ENCODE results near the gene OMA1. TPM values are rescaled to one million over a fixed set of nuclear protein-coding genes. Genes with fewer than 3 reads are reported as not detected.

Gene OMA1
- total RNA-seq, 1 experiment from 2014 or later, result 27.9 TPM

DNA sequence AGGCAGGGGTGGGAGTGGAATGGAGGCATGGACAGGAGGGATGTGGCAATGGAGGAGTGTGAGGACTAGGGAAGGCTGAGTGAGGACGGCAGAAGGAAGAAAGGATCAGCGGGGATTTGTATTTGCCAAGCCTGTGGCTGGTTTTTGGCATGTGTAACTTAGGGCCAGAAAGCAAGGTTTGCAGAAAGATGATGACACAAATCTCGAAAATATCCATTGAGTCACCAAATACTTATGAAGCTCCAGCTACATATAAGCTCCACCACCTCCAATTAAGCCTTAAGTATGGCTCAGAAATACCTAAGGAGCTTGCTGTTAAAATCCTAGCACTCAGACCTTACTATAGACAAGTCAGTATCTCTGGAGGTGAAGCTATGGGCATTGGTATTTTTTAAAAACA, 90.1 kb downstream of the OMA1 start:
- TF ChIP-seq EZH2 (IDR thresholded peaks at IDR 0.05; ENCODE audit: low read depth), result no peak
- TF ChIP-seq, protein P1, sequence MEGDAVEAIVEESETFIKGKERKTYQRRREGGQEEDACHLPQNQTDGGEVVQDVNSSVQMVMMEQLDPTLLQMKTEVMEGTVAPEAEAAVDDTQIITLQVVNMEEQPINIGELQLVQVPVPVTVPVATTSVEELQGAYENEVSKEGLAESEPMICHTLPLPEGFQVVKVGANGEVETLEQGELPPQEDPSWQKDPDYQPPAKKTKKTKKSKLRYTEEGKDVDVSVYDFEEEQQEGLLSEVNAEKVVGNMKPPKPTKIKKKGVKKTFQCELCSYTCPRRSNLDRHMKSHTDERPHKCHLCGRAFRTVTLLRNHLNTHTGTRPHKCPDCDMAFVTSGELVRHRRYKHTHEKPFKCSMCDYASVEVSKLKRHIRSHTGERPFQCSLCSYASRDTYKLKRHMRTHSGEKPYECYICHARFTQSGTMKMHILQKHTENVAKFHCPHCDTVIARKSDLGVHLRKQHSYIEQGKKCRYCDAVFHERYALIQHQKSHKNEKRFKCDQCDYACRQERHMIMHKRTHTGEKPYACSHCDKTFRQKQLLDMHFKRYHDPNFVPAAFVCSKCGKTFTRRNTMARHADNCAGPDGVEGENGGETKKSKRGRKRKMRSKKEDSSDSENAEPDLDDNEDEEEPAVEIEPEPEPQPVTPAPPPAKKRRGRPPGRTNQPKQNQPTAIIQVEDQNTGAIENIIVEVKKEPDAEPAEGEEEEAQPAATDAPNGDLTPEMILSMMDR (conservative IDR thresholded peaks at IDR 0.05), result no peak
- Histone ChIP-seq H3F3A (ENCODE audit: insufficient read depth, low read depth) (no peaks in the 10 kb centered on the region), H4K20me1 (ENCODE audit: insufficient read depth) (no peaks in the 10 kb centered on the region), H3K4me3 (no peak overlapping the region), H3K27me3 (ENCODE audit: insufficient read depth, low read depth) (no peaks in the 10 kb centered on the region), H3K9me3 (ENCODE audit: insufficient read depth, low read depth) (no peaks in the 10 kb centered on the region), H2AFZ (no peak overlapping the region), H3K4me2 (no peak overlapping the region), H3K79me2 (ENCODE audit: low read depth) (no peaks in the 10 kb centered on the region), H3K36me3 (ENCODE audit: low read depth) (no peaks in the 10 kb centered on the region), H3K27ac (no peak overlapping the region), H3K4me1 (replicated peaks; ENCODE audit: insufficient read depth) (no peaks in the 10 kb centered on the region), H3K9me2 (ENCODE audit: insufficient read depth) (no peaks in the 10 kb centered on the region)
- DNase-seq, result no peak
- intact Hi-C loops (cut with micrococcal nuclease; ENCODE audit: unreplicated experiment), result no loop called here
- ChIA-PET POLR2A (ENCODE audit: unreplicated experiment) (no interaction called here), CTCF (no interaction called here)
- no TSS peak for BruUV-seq (replicated peaks)

DNA sequence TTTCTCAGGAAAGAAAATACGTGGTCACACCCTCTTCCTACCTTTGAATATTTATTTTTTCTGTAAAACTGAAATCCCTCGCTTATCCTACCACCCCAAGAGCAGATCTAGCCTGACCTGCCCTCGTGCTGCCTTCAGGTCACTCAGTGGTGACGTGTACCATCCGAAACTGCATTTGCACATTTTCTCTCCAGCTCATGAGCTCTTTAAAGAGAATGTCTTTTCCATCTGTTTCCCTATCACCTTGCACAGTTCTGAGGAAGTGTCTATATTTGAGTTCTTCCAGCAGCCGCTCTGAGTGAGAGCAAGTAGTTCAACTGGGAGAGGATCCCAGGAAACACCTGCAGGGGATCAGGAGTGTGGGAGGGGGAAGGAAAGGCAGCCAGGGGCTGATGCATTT, 91.7 kb downstream of the OMA1 start:
- Histone ChIP-seq H3K4me1 (replicated peaks; ENCODE audit: insufficient read depth) (no peaks in the 10 kb centered on the region), H3K9me3 (ENCODE audit: insufficient read depth, low read depth) (no peaks in the 10 kb centered on the region), H3K36me3 (ENCODE audit: low read depth) (no peaks in the 10 kb centered on the region), H3F3A (ENCODE audit: insufficient read depth, low read depth) (no peaks in the 10 kb centered on the region), H3K9me2 (ENCODE audit: insufficient read depth) (no peaks in the 10 kb centered on the region), H3K4me2 (no peak overlapping the region), H4K20me1 (ENCODE audit: insufficient read depth) (no peaks in the 10 kb centered on the region), H3K27ac (no peak overlapping the region), H2AFZ (no peak overlapping the region), H3K79me2 (ENCODE audit: low read depth) (no peaks in the 10 kb centered on the region), H3K4me3 (no peak overlapping the region), H3K27me3 (ENCODE audit: insufficient read depth, low read depth) (no peaks in the 10 kb centered on the region)
- ChIA-PET CTCF (no interaction called here), POLR2A (ENCODE audit: unreplicated experiment) (no interaction called here)
- no peak for DNase-seq
- intact Hi-C loops (cut with micrococcal nuclease; ENCODE audit: unreplicated experiment), result no loop called here
- no TSS peak for BruUV-seq (replicated peaks)
- TF ChIP-seq, protein P1 (conservative IDR thresholded peaks at IDR 0.05), result no peak
- TF ChIP-seq EZH2 (IDR thresholded peaks at IDR 0.05; ENCODE audit: low read depth), result no peak

DNA sequence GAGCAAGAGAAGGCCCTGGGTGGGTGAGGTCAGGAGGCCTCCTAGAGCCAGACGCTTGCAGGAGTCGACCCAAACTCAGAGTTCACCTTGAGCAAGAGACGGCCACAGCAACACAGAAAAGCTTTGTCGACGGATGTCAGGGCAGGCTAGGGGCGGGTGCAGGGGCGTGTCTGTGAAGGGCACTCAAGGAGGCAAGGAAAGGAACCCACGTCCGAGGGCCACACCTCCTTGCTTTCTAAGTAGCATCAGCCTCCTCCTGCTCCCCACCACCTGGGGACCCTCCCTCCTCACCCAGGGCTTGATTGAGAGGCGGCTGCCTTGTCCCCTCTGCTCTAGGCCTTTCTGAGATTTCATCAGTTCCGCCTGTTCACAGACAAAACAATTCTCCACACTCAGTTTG, 92.1 kb downstream of the OMA1 start:
- no peaks in the 10 kb centered on the region for H3K4me1 ChIP-seq (replicated peaks; ENCODE audit: insufficient read depth)
- ChIA-PET POLR2A (ENCODE audit: unreplicated experiment) (no interaction called here), CTCF (no interaction called here)
- no peak overlapping the region for H3K27ac ChIP-seq
- no peak overlapping the region for H3K4me3 ChIP-seq
- intact Hi-C loops (cut with micrococcal nuclease; ENCODE audit: unreplicated experiment), result no loop called here
- no peaks in the 10 kb centered on the region for H3K9me2 ChIP-seq (ENCODE audit: insufficient read depth)
- H3K9me3 ChIP-seq (ENCODE audit: insufficient read depth, low read depth), result no peaks in the 10 kb centered on the region
- no peaks in the 10 kb centered on the region for H3K36me3 ChIP-seq (ENCODE audit: low read depth)
- no peaks in the 10 kb centered on the region for H4K20me1 ChIP-seq (ENCODE audit: insufficient read depth)
- H3K4me2 ChIP-seq, result no peak overlapping the region
- no peaks in the 10 kb centered on the region for H3K27me3 ChIP-seq (ENCODE audit: insufficient read depth, low read depth)
- TF ChIP-seq, protein P1 (conservative IDR thresholded peaks at IDR 0.05), result no peak
- TF ChIP-seq EZH2 (IDR thresholded peaks at IDR 0.05; ENCODE audit: low read depth), result no peak
- H3K79me2 ChIP-seq (ENCODE audit: low read depth), result no peaks in the 10 kb centered on the region
- H2AFZ ChIP-seq, result no peak overlapping the region
- DNase-seq, result no peak
- H3F3A ChIP-seq (ENCODE audit: insufficient read depth, low read depth), result no peaks in the 10 kb centered on the region
- no TSS peak for BruUV-seq (replicated peaks)

Measured in PC-9 (cell line).